HG02678 (cell line): ENCODE measurements around the gene TMEM86B.
A peak's percentile ranks its signal among the peaks of the same experiment; 100 is the strongest.

Experiments used
- ATAC-seq: cut with Tn5 transposase; IDR thresholded peaks from one replicate; pipeline ENCODE4 v1.9.1; 2021; ENCODE audit warnings: mild to moderate bottlenecking, moderate library complexity; ENCODE audit not compliant: unreplicated experiment

Gene TMEM86B

GRCh38 chr19:55257461-55258420, 29.2 kb upstream of the TMEM86B start:
- ATAC-seq = no peak

- no peak for ATAC-seq
Measured at GRCh38 chr19:55256562-55257460, 28.2 kb upstream of the TMEM86B start.

- ATAC-seq = no peak
Measured at GRCh38 chr19:55255618-55256423, 27.3 kb upstream of the TMEM86B start.

GRCh38 chr19:55254625-55254977, 26.0 kb upstream of the TMEM86B start:
- no peak for ATAC-seq

GRCh38 chr19:55253842-55254624, 25.5 kb upstream of the TMEM86B start:
- peak; percentile 52 for ATAC-seq

- no peak for ATAC-seq
Measured at GRCh38 chr19:55252760-55253663, 24.4 kb upstream of the TMEM86B start.

GRCh38 chr19:55251341-55252081, 22.9 kb upstream of the TMEM86B start:
- no peak for ATAC-seq

- ATAC-seq = no peak
Measured at GRCh38 chr19:55250262-55251036, 21.9 kb upstream of the TMEM86B start.

GRCh38 chr19:55249841-55250240, 21.3 kb upstream of the TMEM86B start:
- no peak for ATAC-seq

- no peak for ATAC-seq
Measured at GRCh38 chr19:55248704-55249103, 20.1 kb upstream of the TMEM86B start.

- ATAC-seq = no peak
Measured at GRCh38 chr19:55248166-55248675, 19.7 kb upstream of the TMEM86B start.

- no peak for ATAC-seq
Measured at GRCh38 chr19:55247621-55248099, 19.1 kb upstream of the TMEM86B start.

- no peak for ATAC-seq
Measured at GRCh38 chr19:55246462-55247451, 18.2 kb upstream of the TMEM86B start.

- ATAC-seq = no peak
Measured at GRCh38 chr19:55245236-55245904, 16.8 kb upstream of the TMEM86B start.

- ATAC-seq = no peak
Measured at GRCh38 chr19:55244004-55244680, 15.6 kb upstream of the TMEM86B start.
